Activated CD8-positive, alpha-beta T cell treated with anti-CD3 and anti-CD28 coated beads for 36 hours (primary cell): ENCODE measurements around the gene PTGDS. TPM values are rescaled to one million over a fixed set of nuclear protein-coding genes. Genes with fewer than 3 reads are reported as not detected.

Experiments
- ATAC-seq: fragments of 200-7000 bp; cut with Tn5 transposase; one replicate; pipeline ENCODE4 v1.10.0; 2021; ENCODE audit warnings: mild to moderate bottlenecking, moderate library complexity
- CTCF ChIA-PET: fragments of 350-600 bp; sonication (Branson Sonifier 250); formaldehyde crosslinking; loops from one replicate; lab custom pipeline; 2021; ENCODE audit warnings: antibody characterized with exemption; lab: Charles Lee
- POLR2A ChIA-PET: fragments of 350-600 bp; sonication (Branson Sonifier 250); formaldehyde crosslinking; loops from one replicate; lab custom pipeline; 2021; ENCODE audit warnings: antibody characterized with exemption; lab: Charles Lee
- DNase-seq: peaks from one replicate; pipeline ENCODE4 v3.0.0-alpha.2; 2020
- H3K27ac Mint-ChIP-seq: one replicate; pipeline ENCODE4 v1.8.0; 2021; ENCODE audit warnings: mild to moderate bottlenecking, mixed read lengths
- H3K27me3 Mint-ChIP-seq: one replicate; pipeline ENCODE4 v1.8.0; 2021; ENCODE audit warnings: mixed read lengths
- H3K36me3 Mint-ChIP-seq: one replicate; pipeline ENCODE4 v1.8.0; 2021; ENCODE audit warnings: low read depth, mixed read lengths
- H3K4me1 Mint-ChIP-seq: one replicate; pipeline ENCODE4 v1.8.0; 2021; ENCODE audit warnings: low read depth, mixed read lengths
- H3K4me3 Mint-ChIP-seq: one replicate; pipeline ENCODE4 v1.8.0; 2021; ENCODE audit warnings: mild to moderate bottlenecking, moderate library complexity, mixed read lengths
- H3K9me3 Mint-ChIP-seq: one replicate; pipeline ENCODE4 v1.8.0; 2021; ENCODE audit warnings: mixed read lengths
- CTCF ChIP-seq: fragments of 200-600 bp; IDR thresholded peaks from one replicate; pipeline ENCODE4 v1.8.0; 2022; ENCODE audit warnings: antibody characterized with exemption, mild to moderate bottlenecking
- intact Hi-C: fragments of 100-400 bp; cut with micrococcal nuclease; formaldehyde crosslinking; loops from one replicate; pipeline ENCODE4 v1.10.0; 2022
- total RNA-seq, 2 experiments: library from RNA; stranded (reverse); gene quantifications; one replicate each; pipeline ENCODE4 v1.2.3, GENCODE V29; 2021

Gene PTGDS
- total RNA-seq, 2 experiments from 2014 or later = not detected

DNA sequence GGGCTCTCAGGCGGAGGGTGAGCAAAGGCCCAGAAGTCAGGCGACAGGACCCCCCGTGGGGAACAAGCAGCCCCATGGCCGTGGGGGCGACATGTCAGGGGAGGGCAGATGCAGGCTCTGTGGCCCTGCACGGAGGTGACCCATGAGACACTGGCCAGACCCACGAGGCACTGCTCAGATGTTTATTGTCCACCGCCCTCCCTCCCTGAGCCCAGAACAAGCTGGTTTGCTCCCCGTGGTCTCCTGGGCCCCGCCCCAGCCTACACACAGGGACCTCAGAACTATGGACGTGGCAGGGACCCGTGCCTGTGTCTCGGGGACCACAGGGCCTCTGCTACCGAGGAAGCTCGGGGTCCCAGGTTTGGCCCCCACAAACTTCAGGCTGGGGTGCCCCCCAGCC lies 52.7 kb downstream of the PTGDS start:
- TF ChIP-seq CTCF = no peak
- intact Hi-C loops = no loop called here

GRCh38 chr9:137030538-137031527 lies 53.5 kb downstream of the PTGDS start:
- Mint-ChIP-seq H3K4me1 (peaks cover 54% of the 10 kb centered on the region), H3K27me3 (no peaks in the 10 kb centered on the region), H3K4me3 (no peak overlapping the region), H3K27ac (peak overlapping the region; percentile 55), H3K36me3 (no peaks in the 10 kb centered on the region), H3K9me3 (no peaks in the 10 kb centered on the region)
- ChIA-PET POLR2A (interaction anchor here (0.7 to 1.9 kb wide), 3 partner anchors 16 to 89 kb away, joined by 3 to 7 read pairs (median 6); partner anchors contain the start of gene NPDC1), CTCF (interaction anchor here (1.3 to 8.3 kb wide), 13 partner anchors 8 to 242 kb away, joined by 3 to 109 read pairs (median 8); partner anchors contain the start of genes NPDC1, PAXX and SAPCD2)
- DNase-seq = peak; percentile 76
- ATAC-seq = no peak
- no peak for TF ChIP-seq CTCF
- intact Hi-C loops = no loop called here

More for the DNA sequence above, 52.7 kb downstream of the PTGDS start:
- ChIA-PET CTCF (interaction anchor here (0.6 to 8.3 kb wide), 42 partner anchors 9 to 246 kb away, joined by 3 to 109 read pairs (median 6); partner anchors contain the start of genes AJM1, C8G, CLIC3 and FBXW5), POLR2A (interaction anchor here (0.7 to 1.9 kb wide), 3 partner anchors 17 to 90 kb away, joined by 3 to 7 read pairs (median 6); partner anchors contain the start of gene NPDC1)
- H3K36me3 Mint-ChIP-seq = no peaks in the 10 kb centered on the region
- H3K4me1 Mint-ChIP-seq = peaks cover 53% of the 10 kb centered on the region
- peak overlapping the region; percentile 32 for H3K27ac Mint-ChIP-seq
- H3K9me3 Mint-ChIP-seq = no peaks in the 10 kb centered on the region
- no peak for DNase-seq
- no peak for ATAC-seq
- H3K4me3 Mint-ChIP-seq = no peak overlapping the region
- no peaks in the 10 kb centered on the region for H3K27me3 Mint-ChIP-seq

Other genes with a start within 250 kb of the PTGDS start
- gene LCN10, start 234.6 kb upstream of the PTGDS start, total RNA-seq = 1 to 10 TPM; 2.6 to 3.2 TPM
- not detected for gene LCN6, start 229.0 kb upstream of the PTGDS start, total RNA-seq
- not detected for gene LCN8, start 219.3 kb upstream of the PTGDS start, total RNA-seq
- not detected for gene LCN15, start 213.0 kb upstream of the PTGDS start, total RNA-seq
- gene TMEM141, start 186.2 kb upstream of the PTGDS start, total RNA-seq = 10 to 100 TPM; 50.6 to 51.1 TPM
- under 1 TPM; 0.20 to 0.34 TPM for gene CCDC183, start 181.2 kb upstream of the PTGDS start, total RNA-seq
- 10 to 100 TPM; 85.6 to 86.6 TPM for gene RABL6, start 169.6 kb upstream of the PTGDS start, total RNA-seq
- gene AJM1, start 135.0 kb upstream of the PTGDS start, total RNA-seq = 1 to 10 TPM; 5.8 to 6.4 TPM
- 100 to 1,000 TPM; 123 to 124 TPM for gene PHPT1, start 128.1 kb upstream of the PTGDS start, total RNA-seq
- 10 to 100 TPM; 18.5 to 19.1 TPM for gene MAMDC4, start 125.2 kb upstream of the PTGDS start, total RNA-seq
- 100 to 1,000 TPM; 254 to 270 TPM for gene EDF1, start 111.2 kb upstream of the PTGDS start, total RNA-seq
- 10 to 100 TPM; 34.8 to 40.5 TPM for gene TRAF2, start 91.0 kb upstream of the PTGDS start, total RNA-seq
- gene FBXW5, start 32.8 kb upstream of the PTGDS start, total RNA-seq = 10 to 100 TPM; 53.4 to 54.0 TPM
- gene C8G, start 32.3 kb upstream of the PTGDS start, total RNA-seq = under 1 TPM in 1 of 2 experiments, not detected in 1; 0.83 TPM
- 1 to 10 TPM; 1.3 to 2.1 TPM for gene LCN12, start 25.2 kb upstream of the PTGDS start, total RNA-seq
- not detected for gene LCNL1, start 5.5 kb downstream of the PTGDS start, total RNA-seq
- 10 to 100 TPM; 60.5 to 61.8 TPM for gene PAXX, start 14.9 kb downstream of the PTGDS start, total RNA-seq
- gene CLIC3, start 19.1 kb downstream of the PTGDS start, total RNA-seq = not detected
- 10 to 100 TPM; 11.8 to 16.2 TPM for gene ABCA2, start 50.7 kb downstream of the PTGDS start, total RNA-seq
- gene FUT7, start 54.6 kb downstream of the PTGDS start, total RNA-seq = under 1 TPM in 1 of 2 experiments, not detected in 1; 0.09 TPM
- gene NPDC1, start 68.7 kb downstream of the PTGDS start, total RNA-seq = 10 to 100 TPM; 18.2 to 21.2 TPM
- gene ENTPD2, start 76.6 kb downstream of the PTGDS start, total RNA-seq = not detected
- gene SAPCD2, start 93.1 kb downstream of the PTGDS start, total RNA-seq = 10 to 100 TPM; 13.5 to 13.7 TPM
- gene UAP1L1, start 100.0 kb downstream of the PTGDS start, total RNA-seq = 10 to 100 TPM; 49.8 to 50.1 TPM
- gene MAN1B1, start 109.5 kb downstream of the PTGDS start, total RNA-seq = 10 to 100 TPM; 31.1 to 33.2 TPM
- gene DPP7, start 137.2 kb downstream of the PTGDS start, total RNA-seq = 100 to 1,000 TPM; 222 to 227 TPM
- gene GRIN1, start 161.7 kb downstream of the PTGDS start, total RNA-seq = not detected
- gene LRRC26, start 192.5 kb downstream of the PTGDS start, total RNA-seq = not detected
- gene TMEM210, start 194.6 kb downstream of the PTGDS start, total RNA-seq = not detected
- 10 to 100 TPM; 38.6 to 39.6 TPM for gene ANAPC2, start 211.1 kb downstream of the PTGDS start, total RNA-seq
- gene SSNA1, start 211.2 kb downstream of the PTGDS start, total RNA-seq = 10 to 100 TPM; 53.3 to 58.4 TPM
- gene TPRN, start 223.2 kb downstream of the PTGDS start, total RNA-seq = 1 to 10 TPM; 5.7 to 6.6 TPM
- gene TMEM203, start 228.1 kb downstream of the PTGDS start, total RNA-seq = 10 to 100 TPM; 29.4 to 29.9 TPM
- 10 to 100 TPM; 29.5 to 30.7 TPM for gene NDOR1, start 228.2 kb downstream of the PTGDS start, total RNA-seq
- gene RNF208, start 244.7 kb downstream of the PTGDS start, total RNA-seq = 10 to 100 TPM in 1 of 2 experiments, 1 to 10 TPM in 1; 8.0 to 10.4 TPM
- under 1 TPM in 1 of 2 experiments, not detected in 1; 0.34 TPM for gene CYSRT1, start 247.7 kb downstream of the PTGDS start, total RNA-seq
- not detected for gene RNF224, start 250.0 kb downstream of the PTGDS start, total RNA-seq